ENCODE measurements around the gene THSD7A. TPM values are rescaled to one million over a fixed set of nuclear protein-coding genes. Genes with fewer than 3 reads are reported as not detected.

THSD7A gene
- total and polyA plus RNA-seq, 9 of the 15 experiments (the other 6 are each of a cell fraction or from before 2014, with no cell fraction given) = 0.01 to 0.02 TPM; not detected in 7

- TF ChIP-seq ZBTB40 (IDR thresholded peaks at IDR 0.05) (no peak), ZBTB40 (CRISPR knock-in tag; IDR thresholded peaks at IDR 0.05) (no peak), CAMTA2 (CRISPR knock-in tag; conservative IDR thresholded peaks at IDR 0.05) (no peak), DNMT1 (IDR thresholded peaks at IDR 0.05) (no peak), ZNF274 (IDR thresholded peaks at IDR 0.05; ENCODE audit: borderline replicate concordance, low read depth, low read length) (no peak), NFXL1 (CRISPR knock-in tag; IDR thresholded peaks at IDR 0.05) (no peak)
These were observed 495.6 kb downstream of the THSD7A start (continued) for GRCh38 chr7:11336432-11336831.
